Tibial nerve (tissue), 4 donors: ENCODE measurements around the gene ISCA2.

Experiments used
- CTCF ChIP-seq, 5 experiments: fragments of 200-600 bp in 3 of 5; fragments of 450-650 bp in 2 of 5; sonication (generic) in 3 of 5; IDR thresholded peaks; one replicate each; pipeline ENCODE4 v1.5.1; 2016 to 2019; ENCODE audit warnings: antibody characterized with exemption in 5 of 5, mild to moderate bottlenecking in 3 of 5, moderate library complexity in 2 of 5
- EP300 ChIP-seq, 2 donors: sonication (generic); formaldehyde crosslinking; IDR thresholded peaks; one replicate each; pipeline ENCODE4 v1.6.1; 2017; ENCODE audit warnings: antibody characterized with exemption in 2 of 2, mild to moderate bottlenecking in 1 of 2
- POLR2A ChIP-seq, 2 donors: fragments of 450-650 bp; IDR thresholded peaks; one replicate each; pipeline ENCODE4 v1.6.1; 2017; ENCODE audit warnings: antibody characterized with exemption in 2 of 2, mild to moderate bottlenecking in 2 of 2, moderate library complexity in 2 of 2

GRCh38 chr14:74531006-74531405, 37.4 kb downstream of the ISCA2 start:
- no peak for TF ChIP-seq POLR2A (IDR thresholded peaks at IDR 0.05)
- no peak for TF ChIP-seq EP300 (IDR thresholded peaks at IDR 0.05)
- TF ChIP-seq CTCF (IDR thresholded peaks at IDR 0.05): no peak
